HL-60 (cell line): ENCODE measurements around the gene GFAP.

ENCODE experiments used
- DNase-seq, 2 experiments: peaks; one replicate each; pipeline ENCODE4 v3.0.0-alpha.2; 2010 to 2020; ENCODE audit warnings: low read depth in 1 of 2, low spot score in 1 of 2
- H3K27ac ChIP-seq: fragments of 250-450 bp; sonication (Bioruptor Pico); replicated peaks from 2 replicates; pipeline ENCODE4 v1.5.1; 2020; ENCODE audit warnings: mild to moderate bottlenecking, moderate library complexity
- H3K27me3 ChIP-seq: fragments of 250-450 bp; sonication (Bioruptor Pico); 2 replicates; pipeline ENCODE4 v1.5.1; 2021; ENCODE audit warnings: mild to moderate bottlenecking, moderate library complexity; ENCODE audit not compliant: insufficient read depth, poor library complexity, severe bottlenecking
- H3K4me3 ChIP-seq: replicated peaks from 2 replicates; pipeline ENCODE4 v1.5.1; 2011; ENCODE audit warnings: mild to moderate bottlenecking, control low read depth, low read length; ENCODE audit not compliant: insufficient read depth
- GABPA ChIP-seq: IDR thresholded peaks from 2 replicates; pipeline ENCODE4 v1.6.1; 2012; ENCODE audit warnings: low read depth
- POLR2AphosphoS5 ChIP-seq: IDR thresholded peaks from 2 replicates; pipeline ENCODE4 v1.6.1; 2012; ENCODE audit warnings: low read depth
- SPI1 ChIP-seq: IDR thresholded peaks from 2 replicates; pipeline ENCODE4 v1.6.1; 2012; ENCODE audit warnings: low read depth, mild to moderate bottlenecking, borderline replicate concordance
- microRNA-seq: library from miRNA; unstranded; fragments of <30 nt; microRNA quantifications from one replicate; pipeline ENCODE4, GENCODE V29; 2018
- TF ChIP-seq, protein P1 (sequence below): IDR thresholded peaks from one replicate; pipeline ENCODE4 v1.5.1; 2011; ENCODE audit warnings: low read length, control low read depth, inconsistent platforms; ENCODE audit not compliant: insufficient read depth
- TF ChIP-seq, protein P2 (sequence below): IDR thresholded peaks from 2 replicates; pipeline ENCODE4 v1.6.1; 2012; ENCODE audit warnings: low read depth; ENCODE audit not compliant: insufficient replicate concordance

GFAP gene

DNA sequence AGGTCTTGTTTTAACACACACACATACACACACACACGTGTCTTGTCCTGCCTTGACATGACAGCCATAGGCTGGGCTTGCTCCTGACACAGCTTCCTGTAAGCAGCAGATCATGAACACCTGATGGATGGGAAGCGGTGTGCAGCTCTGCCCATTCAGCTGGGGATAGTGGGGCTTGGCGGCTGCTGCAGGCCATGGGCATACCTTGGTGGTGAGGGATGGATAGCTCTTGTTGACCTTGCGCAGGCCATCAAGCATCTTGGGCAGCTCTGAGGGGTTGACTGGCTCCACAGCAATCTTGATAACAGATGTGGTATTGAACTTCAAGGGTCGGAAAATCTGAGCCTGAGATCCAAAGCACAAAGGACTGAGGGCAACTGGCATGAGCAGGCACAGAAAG is 55.6 kb downstream of the GFAP start:
- Histone ChIP-seq H3K27ac (no peak overlapping the region), H3K4me3 (no peak overlapping the region), H3K27me3 (no peaks in the 10 kb centered on the region)
- DNase-seq: no peak
- TF ChIP-seq, protein P1, sequence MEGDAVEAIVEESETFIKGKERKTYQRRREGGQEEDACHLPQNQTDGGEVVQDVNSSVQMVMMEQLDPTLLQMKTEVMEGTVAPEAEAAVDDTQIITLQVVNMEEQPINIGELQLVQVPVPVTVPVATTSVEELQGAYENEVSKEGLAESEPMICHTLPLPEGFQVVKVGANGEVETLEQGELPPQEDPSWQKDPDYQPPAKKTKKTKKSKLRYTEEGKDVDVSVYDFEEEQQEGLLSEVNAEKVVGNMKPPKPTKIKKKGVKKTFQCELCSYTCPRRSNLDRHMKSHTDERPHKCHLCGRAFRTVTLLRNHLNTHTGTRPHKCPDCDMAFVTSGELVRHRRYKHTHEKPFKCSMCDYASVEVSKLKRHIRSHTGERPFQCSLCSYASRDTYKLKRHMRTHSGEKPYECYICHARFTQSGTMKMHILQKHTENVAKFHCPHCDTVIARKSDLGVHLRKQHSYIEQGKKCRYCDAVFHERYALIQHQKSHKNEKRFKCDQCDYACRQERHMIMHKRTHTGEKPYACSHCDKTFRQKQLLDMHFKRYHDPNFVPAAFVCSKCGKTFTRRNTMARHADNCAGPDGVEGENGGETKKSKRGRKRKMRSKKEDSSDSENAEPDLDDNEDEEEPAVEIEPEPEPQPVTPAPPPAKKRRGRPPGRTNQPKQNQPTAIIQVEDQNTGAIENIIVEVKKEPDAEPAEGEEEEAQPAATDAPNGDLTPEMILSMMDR: no peak
- TF ChIP-seq SPI1 (no peak), POLR2AphosphoS5 (no peak), GABPA (no peak)
- TF ChIP-seq, protein P2, sequence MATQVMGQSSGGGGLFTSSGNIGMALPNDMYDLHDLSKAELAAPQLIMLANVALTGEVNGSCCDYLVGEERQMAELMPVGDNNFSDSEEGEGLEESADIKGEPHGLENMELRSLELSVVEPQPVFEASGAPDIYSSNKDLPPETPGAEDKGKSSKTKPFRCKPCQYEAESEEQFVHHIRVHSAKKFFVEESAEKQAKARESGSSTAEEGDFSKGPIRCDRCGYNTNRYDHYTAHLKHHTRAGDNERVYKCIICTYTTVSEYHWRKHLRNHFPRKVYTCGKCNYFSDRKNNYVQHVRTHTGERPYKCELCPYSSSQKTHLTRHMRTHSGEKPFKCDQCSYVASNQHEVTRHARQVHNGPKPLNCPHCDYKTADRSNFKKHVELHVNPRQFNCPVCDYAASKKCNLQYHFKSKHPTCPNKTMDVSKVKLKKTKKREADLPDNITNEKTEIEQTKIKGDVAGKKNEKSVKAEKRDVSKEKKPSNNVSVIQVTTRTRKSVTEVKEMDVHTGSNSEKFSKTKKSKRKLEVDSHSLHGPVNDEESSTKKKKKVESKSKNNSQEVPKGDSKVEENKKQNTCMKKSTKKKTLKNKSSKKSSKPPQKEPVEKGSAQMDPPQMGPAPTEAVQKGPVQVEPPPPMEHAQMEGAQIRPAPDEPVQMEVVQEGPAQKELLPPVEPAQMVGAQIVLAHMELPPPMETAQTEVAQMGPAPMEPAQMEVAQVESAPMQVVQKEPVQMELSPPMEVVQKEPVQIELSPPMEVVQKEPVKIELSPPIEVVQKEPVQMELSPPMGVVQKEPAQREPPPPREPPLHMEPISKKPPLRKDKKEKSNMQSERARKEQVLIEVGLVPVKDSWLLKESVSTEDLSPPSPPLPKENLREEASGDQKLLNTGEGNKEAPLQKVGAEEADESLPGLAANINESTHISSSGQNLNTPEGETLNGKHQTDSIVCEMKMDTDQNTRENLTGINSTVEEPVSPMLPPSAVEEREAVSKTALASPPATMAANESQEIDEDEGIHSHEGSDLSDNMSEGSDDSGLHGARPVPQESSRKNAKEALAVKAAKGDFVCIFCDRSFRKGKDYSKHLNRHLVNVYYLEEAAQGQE: no peak

DNA sequence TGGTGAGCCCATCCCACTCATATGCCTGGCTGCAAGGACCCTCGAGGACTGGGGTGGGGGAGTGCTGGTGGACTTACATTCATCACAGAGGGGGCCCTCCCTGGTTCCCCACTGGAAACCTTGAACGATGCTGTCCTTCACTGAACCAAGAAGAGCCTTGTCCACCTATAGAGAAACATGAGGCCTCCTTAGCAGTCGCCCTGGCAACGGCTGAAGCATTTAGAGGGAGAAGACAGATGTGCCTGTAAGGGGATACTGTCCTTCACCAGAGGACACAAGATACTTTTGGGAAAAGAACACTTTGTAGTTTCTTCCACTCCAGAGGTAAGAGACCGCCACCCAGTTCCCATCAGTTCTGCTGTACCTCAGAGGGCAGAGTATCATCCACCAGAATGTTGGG is 61.1 kb downstream of the GFAP start:
- Histone ChIP-seq H3K4me3 (no peak overlapping the region), H3K27ac (no peak overlapping the region), H3K27me3 (no peaks in the 10 kb centered on the region)
- DNase-seq: no peak
- no peak for TF ChIP-seq SPI1
- no peak for TF ChIP-seq POLR2AphosphoS5
- no peak for TF ChIP-seq GABPA
- TF ChIP-seq, protein P2: no peak
- TF ChIP-seq, protein P1: no peak

Small RNA genes within 50 kb of the gene (microRNA-seq; reads per million reads assigned to microRNA genes)
- gene MIR6783: 1.5 reads per million
